ENCODE data around the gene COL23A1. TPM values are rescaled to one million over a fixed set of nuclear protein-coding genes. Genes with fewer than 3 reads are reported as not detected.

Gene COL23A1
- total and polyA plus RNA-seq, 2 of the 13 experiments (the other 11 are each of a cell fraction or from before 2014, with no cell fraction given) = not detected

- peak; percentile 61; the same call in 1 of the 2 replicates for TF ChIP-seq PRDM15 (CRISPR knock-in tag; IDR thresholded peaks at IDR 0.05)
- TF ChIP-seq HNRNPK (IDR thresholded peaks at IDR 0.05; ENCODE audit: low read depth, low read length, poor library complexity, severe bottlenecking) = no peak
- TF ChIP-seq ZNF574 (CRISPR knock-in tag; IDR thresholded peaks at IDR 0.05) = peak; percentile 83
- TF ChIP-seq LCORL (IDR thresholded peaks at IDR 0.05) = no peak
- TF ChIP-seq LCORL (CRISPR knock-in tag; IDR thresholded peaks at IDR 0.05) = peak; percentile 57; the same call in 1 of the 2 replicates
- peak; percentile 77; the same call in 1 of the 2 replicates for TF ChIP-seq FLYWCH1 (CRISPR knock-in tag; IDR thresholded peaks at IDR 0.05)
- no peak for TF ChIP-seq MATR3 (CRISPR knock-in tag; IDR thresholded peaks at IDR 0.05)
- peak; percentile 72; the same call in 1 of the 2 replicates for TF ChIP-seq ZFP91 (CRISPR knock-in tag; IDR thresholded peaks at IDR 0.05; ENCODE audit: borderline replicate concordance)
- no peak for TF ChIP-seq IKZF4 (CRISPR knock-in tag; IDR thresholded peaks at IDR 0.05; ENCODE audit: borderline replicate concordance, low read depth, not compliant biosample characterization)
- TF ChIP-seq KLF13 (CRISPR knock-in tag; IDR thresholded peaks at IDR 0.05) = peak; percentile 61; the same call in 1 of the 2 replicates
- peak; percentile 77; the same call in 1 of the 2 replicates for TF ChIP-seq ZNF614 (CRISPR knock-in tag; IDR thresholded peaks at IDR 0.05; ENCODE audit: borderline replicate concordance)
- TF ChIP-seq JUN (CRISPR knock-in tag; IDR thresholded peaks at IDR 0.05) = no peak
- peak; percentile 86 for TF ChIP-seq SMYD3 (CRISPR knock-in tag; IDR thresholded peaks at IDR 0.05)
- TF ChIP-seq, protein P1, sequence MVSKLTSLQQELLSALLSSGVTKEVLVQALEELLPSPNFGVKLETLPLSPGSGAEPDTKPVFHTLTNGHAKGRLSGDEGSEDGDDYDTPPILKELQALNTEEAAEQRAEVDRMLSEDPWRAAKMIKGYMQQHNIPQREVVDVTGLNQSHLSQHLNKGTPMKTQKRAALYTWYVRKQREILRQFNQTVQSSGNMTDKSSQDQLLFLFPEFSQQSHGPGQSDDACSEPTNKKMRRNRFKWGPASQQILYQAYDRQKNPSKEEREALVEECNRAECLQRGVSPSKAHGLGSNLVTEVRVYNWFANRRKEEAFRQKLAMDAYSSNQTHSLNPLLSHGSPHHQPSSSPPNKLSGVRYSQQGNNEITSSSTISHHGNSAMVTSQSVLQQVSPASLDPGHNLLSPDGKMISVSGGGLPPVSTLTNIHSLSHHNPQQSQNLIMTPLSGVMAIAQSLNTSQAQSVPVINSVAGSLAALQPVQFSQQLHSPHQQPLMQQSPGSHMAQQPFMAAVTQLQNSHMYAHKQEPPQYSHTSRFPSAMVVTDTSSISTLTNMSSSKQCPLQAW (CRISPR knock-in tag; IDR thresholded peaks at IDR 0.05) = peak; percentile 70; the same call in 1 of the 2 replicates
- peak; percentile 52; the same call in 1 of the 2 replicates for TF ChIP-seq CHD2 (IDR thresholded peaks at IDR 0.05; ENCODE audit: low read depth, low read length)
- TF ChIP-seq POGZ (CRISPR knock-in tag; IDR thresholded peaks at IDR 0.05) = peak; percentile 88
- no peak for TF ChIP-seq FIP1L1 (IDR thresholded peaks at IDR 0.05; ENCODE audit: borderline replicate concordance, insufficient read depth, low read depth, low read length)
- TF ChIP-seq TBL1XR1 (IDR thresholded peaks at IDR 0.05; ENCODE audit: borderline replicate concordance, low read length, partially characterized antibody) = no peak
- TF ChIP-seq NFIC (IDR thresholded peaks at IDR 0.05; ENCODE audit: low read length) = no peak
These were observed 385.8 kb downstream of the COL23A1 start, which contains the start of gene HNRNPAB (continued) for GRCh38 chr5:178204182-178204934.
